Adipocyte (in vitro differentiated cells): ENCODE results near the gene MAJIN.
A peak's percentile ranks its signal among the peaks of the same experiment; 100 is the strongest.
"Not testable (repeated sequence)": the region's sequence is repeated elsewhere in the genome, so short reads cannot be mapped to it uniquely, and the experiment has no call there.

Source experiments
- DNase-seq: peaks from one replicate; pipeline ENCODE4 v3.0.0-alpha.2; 2015; ENCODE audit warnings: low read depth
- H3K27me3 ChIP-seq: replicated peaks from 2 replicates; pipeline ENCODE4 v1.7.0; 2013; ENCODE audit warnings: mild to moderate bottlenecking, low read length, moderate library complexity; ENCODE audit not compliant: control insufficient read depth, insufficient read depth
- H3K36me3 ChIP-seq: 2 replicates; pipeline ENCODE4 v1.7.0; 2013; ENCODE audit warnings: low read length, mild to moderate bottlenecking, moderate library complexity; ENCODE audit not compliant: control insufficient read depth, insufficient read depth, severe bottlenecking
- H3K4me1 ChIP-seq: 2 replicates; pipeline ENCODE4 v1.7.0; 2013; ENCODE audit warnings: mild to moderate bottlenecking, low read length, moderate library complexity; ENCODE audit not compliant: control insufficient read depth, insufficient read depth
- H3K4me3 ChIP-seq: 2 replicates; pipeline ENCODE4 v1.7.0; 2013; ENCODE audit warnings: mild to moderate bottlenecking, low read length, moderate library complexity
- H3K9ac ChIP-seq: 2 replicates; pipeline ENCODE4 v1.7.0; 2013; ENCODE audit warnings: mild to moderate bottlenecking, low read length, moderate library complexity
- H3K9me3 ChIP-seq: 2 replicates; pipeline ENCODE4 v1.7.0; 2013; ENCODE audit warnings: mild to moderate bottlenecking, low read length, moderate library complexity; ENCODE audit not compliant: control insufficient read depth

Gene MAJIN

DNA sequence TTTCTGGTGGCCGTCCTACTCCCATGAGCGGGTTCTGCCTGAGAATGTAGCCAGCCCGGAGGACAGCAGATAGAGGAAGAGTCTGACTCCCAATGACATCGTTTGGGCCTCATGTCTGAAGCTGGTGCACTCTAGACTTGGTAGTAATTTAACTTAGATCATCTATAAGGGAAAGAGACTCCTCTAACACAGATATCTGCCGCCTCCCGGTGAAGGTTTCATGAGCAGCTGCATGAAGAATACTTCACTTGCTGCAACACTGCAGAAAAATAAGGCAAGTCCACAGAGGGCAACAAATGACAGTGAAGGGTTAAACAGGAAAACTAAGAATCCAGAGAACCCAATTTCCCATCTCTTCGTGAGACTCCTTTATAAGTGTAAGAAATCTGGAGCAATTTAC lies 36.1 kb upstream of the MAJIN start:
- no peak for DNase-seq
- Histone ChIP-seq H3K36me3 (no peaks in the 10 kb centered on the region), H3K9ac (no peak overlapping the region), H3K27me3 (no peaks in the 10 kb centered on the region), H3K4me1 (peaks cover 1% of the 10 kb centered on the region), H3K4me3 (no peak overlapping the region), H3K9me3 (no peaks in the 10 kb centered on the region)

DNA sequence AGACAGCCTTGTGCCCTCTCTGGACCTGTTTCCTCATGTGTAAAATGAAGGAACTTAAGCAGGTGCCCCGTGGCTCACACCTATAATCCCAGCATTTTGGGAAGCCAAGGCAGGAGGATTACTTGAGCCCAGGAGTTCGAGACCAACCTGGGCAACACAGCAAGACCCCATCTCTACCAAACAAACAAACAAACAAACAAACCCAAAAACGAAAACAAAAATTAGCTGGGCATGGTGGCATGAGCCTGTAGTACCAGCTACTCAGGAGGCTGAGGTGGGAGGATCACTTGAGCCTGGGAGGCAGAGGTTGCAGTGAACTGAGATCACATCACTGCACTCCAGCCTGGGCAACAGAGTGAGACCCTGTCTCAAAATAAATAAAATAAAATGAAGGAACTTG lies 32.1 kb upstream of the MAJIN start:
- H3K9ac ChIP-seq, H3K36me3 ChIP-seq, H3K27me3 ChIP-seq, H3K9me3 ChIP-seq, H3K4me1 ChIP-seq, DNase-seq, H3K4me3 ChIP-seq: not testable (repeated sequence)

DNA sequence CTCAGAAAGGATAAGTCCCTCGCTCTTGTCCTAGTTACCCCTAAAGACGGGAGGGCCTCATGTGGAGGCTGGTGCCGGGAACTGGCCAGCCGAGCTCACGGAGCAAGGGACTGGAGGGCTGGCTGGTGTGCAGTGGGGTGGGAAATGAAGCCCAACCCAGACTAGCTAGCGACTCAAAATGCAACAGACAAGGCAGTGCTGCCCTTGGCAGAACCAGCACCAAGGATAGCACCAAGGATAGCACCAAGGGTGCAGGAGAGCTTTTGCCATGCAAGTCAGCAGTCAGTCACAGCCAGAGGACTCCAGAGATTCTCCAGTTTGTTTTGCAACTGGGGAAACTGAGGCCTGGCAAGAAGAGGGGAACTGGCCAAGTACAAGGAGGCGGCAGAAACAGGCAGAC lies 31.4 kb upstream of the MAJIN start:
- Histone ChIP-seq H3K9ac (no peak overlapping the region), H3K4me1 (no peaks in the 10 kb centered on the region), H3K9me3 (no peaks in the 10 kb centered on the region), H3K4me3 (no peak overlapping the region), H3K27me3 (no peaks in the 10 kb centered on the region), H3K36me3 (no peaks in the 10 kb centered on the region)
- peak; percentile 48 for DNase-seq

DNA sequence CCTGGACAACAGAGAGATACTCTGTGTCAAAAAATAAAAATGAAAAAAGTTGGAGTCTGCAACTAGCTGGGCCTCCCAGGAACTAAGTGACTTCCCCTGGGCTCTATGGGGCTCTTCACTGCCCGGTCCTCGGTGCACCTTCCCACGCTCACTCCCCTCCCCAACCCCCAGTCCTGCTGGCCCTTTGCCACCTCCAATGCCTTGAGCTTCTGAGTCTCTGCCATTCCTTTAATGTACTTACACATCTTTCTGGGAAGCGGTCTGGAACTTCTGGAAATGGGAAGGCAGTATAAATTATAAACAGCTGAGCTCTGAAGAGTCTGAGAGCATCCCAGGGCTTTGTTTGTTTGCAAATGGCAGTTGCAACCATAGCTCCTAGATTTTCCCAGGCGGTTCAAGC lies 30.8 kb upstream of the MAJIN start:
- no peak overlapping the region for H3K9ac ChIP-seq
- no peaks in the 10 kb centered on the region for H3K36me3 ChIP-seq
- H3K4me1 ChIP-seq: no peaks in the 10 kb centered on the region
- H3K4me3 ChIP-seq: no peak overlapping the region
- no peaks in the 10 kb centered on the region for H3K27me3 ChIP-seq
- no peaks in the 10 kb centered on the region for H3K9me3 ChIP-seq
- DNase-seq: no peak

DNA sequence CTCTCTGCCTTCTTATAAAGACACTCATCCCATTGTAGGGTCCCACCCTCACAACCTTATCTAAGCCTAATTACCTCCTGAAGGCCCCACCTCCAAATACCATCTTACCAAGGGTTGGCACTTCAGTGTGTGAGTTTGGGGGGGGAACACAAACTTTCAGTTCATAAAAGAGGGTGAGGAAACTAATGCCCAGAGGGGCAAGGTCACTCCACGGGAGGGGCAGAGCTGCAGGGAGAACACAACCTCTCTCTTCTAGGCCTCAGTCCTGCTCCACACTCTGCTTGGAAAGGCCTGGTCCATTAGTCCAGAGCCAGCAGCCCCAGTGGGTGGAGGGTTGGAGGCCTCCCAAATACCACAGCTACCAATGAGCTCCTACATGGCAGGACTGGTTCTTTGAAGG lies 27.6 kb upstream of the MAJIN start:
- no peaks in the 10 kb centered on the region for H3K9me3 ChIP-seq
- DNase-seq: no peak
- no peaks in the 10 kb centered on the region for H3K36me3 ChIP-seq
- no peak overlapping the region for H3K9ac ChIP-seq
- no peaks in the 10 kb centered on the region for H3K27me3 ChIP-seq
- no peak overlapping the region for H3K4me3 ChIP-seq
- H3K4me1 ChIP-seq: peaks cover 8% of the 10 kb centered on the region

DNA sequence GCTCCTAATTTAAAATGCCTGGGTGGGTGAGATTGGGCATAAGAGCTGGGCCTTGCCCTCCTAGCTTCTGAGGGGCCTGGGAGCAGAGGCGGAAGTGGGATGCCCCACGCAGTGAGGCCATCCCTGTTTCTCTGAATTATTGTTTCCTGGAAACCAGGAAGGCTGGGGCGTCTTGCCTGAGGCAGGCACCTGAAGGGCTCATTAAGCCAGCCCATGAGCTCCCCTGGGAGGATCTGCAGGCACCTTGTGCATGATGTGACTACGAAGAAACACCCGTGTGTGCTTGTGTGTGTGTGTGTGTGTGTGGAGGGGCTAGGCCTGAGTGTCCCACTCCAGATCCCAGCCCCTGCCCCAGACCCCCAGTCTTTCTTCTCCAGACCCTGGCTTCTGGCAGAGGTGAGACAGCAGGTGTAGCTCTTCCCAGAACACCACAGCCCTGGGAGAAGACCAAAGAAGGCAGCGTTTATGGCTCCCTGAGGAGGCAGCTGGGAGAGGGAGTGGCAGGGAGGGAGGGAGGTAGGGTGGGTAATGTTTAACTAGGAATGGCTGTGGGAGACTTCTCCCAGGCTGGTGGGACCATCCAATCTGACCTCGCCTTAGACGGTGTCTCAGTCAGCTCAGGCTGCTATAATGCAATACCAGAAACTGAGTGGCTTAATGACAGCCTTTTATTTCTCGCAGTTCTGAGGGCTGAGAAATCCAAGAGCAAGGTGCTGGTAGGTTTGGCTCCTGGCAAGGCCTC lies 27.0 kb upstream of the MAJIN start:
- Histone ChIP-seq H3K27me3 (no peaks in the 10 kb centered on the region), H3K4me1 (peaks cover 8% of the 10 kb centered on the region), H3K9ac (no peak overlapping the region), H3K9me3 (no peaks in the 10 kb centered on the region), H3K4me3 (no peak overlapping the region), H3K36me3 (no peaks in the 10 kb centered on the region)
- no peak for DNase-seq

DNA sequence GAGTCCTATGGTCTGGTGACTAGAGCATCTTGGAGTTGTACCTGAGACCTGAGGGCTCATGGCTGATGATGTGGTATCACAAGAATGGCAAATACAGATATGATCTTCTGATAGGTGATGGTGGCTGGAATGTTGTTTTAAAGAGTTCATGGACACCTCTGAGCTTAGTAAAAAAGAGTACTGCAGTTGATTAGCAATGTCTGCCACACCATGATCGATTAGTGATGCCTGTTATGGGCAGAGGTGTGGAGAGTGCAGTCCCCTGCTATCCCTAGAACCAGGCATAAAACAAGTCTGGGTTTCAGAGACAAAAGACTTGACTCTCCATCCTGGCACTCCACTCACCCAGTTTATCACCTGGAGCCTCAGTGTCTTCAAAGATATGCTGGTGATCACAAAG lies 26.2 kb upstream of the MAJIN start:
- Histone ChIP-seq H3K27me3 (no peaks in the 10 kb centered on the region), H3K4me1 (peaks cover 8% of the 10 kb centered on the region), H3K9ac (no peak overlapping the region), H3K36me3 (no peaks in the 10 kb centered on the region), H3K9me3 (no peaks in the 10 kb centered on the region), H3K4me3 (no peak overlapping the region)
- no peak for DNase-seq

DNA sequence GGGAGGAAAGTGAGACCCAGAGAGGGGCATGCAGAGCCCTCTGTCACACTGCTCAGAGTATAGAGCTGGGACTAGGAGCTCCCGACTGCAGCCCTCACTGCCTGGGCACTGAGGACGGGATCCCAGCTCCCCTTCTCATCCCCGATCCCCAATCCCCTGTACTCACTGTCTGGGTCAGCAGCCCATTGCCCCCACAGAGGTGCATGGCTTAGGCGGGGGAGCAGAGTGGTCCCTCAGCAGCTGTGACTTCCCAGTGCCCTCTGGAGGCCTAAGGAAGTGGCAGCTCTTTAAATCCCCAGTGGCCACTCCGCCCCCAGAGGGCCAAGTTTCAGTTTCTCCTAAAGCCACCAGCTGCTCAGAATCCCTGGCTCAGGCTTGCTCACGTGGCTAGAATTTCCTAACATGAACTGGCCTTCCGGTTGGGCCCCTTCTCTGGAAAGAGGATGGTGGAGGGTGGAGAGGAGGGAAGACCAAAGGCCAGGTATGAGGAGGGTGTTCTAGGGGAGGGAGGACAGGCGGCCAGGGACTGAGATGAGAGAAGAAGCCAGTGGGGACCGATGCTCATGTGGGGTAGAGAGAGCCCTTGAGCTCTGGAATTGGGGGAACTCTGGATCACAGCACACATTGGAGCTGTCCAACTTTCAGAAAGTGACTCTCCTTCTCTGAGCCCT lies 24.9 kb upstream of the MAJIN start, which contains the start of gene BATF2:
BATF2 (minus strand) TSS at position 262 of the 671 bp plus-strand sequence; CDS start at position 205, 57 bp downstream.
- Histone ChIP-seq H3K27me3 (no peaks in the 10 kb centered on the region), H3K4me1 (peaks cover 8% of the 10 kb centered on the region), H3K9ac (no peak within 1 kb of the TSS), H3K36me3 (no peaks in the 10 kb centered on the region), H3K4me3 (no peak within 1 kb of the TSS), H3K9me3 (no peaks in the 10 kb centered on the region)
- peak; percentile 70 for DNase-seq

DNA sequence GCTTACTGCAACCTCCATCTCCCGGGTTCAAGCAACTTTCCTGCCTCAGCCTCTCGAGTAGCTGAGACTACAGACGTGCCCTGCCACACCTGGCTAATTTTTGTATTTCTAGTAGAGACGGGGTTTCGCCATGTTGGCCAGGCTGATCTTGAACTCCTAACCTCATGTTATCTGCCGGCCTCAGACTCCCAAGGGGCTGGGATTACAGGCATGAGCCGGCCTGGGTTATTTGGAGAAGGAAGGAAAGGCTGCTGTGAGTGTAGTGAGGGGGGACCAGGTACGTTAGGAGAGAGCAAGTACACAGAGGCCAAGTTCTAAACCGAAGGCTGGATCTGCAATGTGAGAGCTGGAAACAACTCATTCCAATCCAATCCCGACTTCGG lies 24.4 kb upstream of the MAJIN start:
- Histone ChIP-seq H3K4me1 (peaks cover 8% of the 10 kb centered on the region), H3K27me3 (no peaks in the 10 kb centered on the region), H3K4me3 (no peak overlapping the region), H3K9me3 (no peaks in the 10 kb centered on the region), H3K9ac (no peak overlapping the region), H3K36me3 (no peaks in the 10 kb centered on the region)
- DNase-seq: no peak

DNA sequence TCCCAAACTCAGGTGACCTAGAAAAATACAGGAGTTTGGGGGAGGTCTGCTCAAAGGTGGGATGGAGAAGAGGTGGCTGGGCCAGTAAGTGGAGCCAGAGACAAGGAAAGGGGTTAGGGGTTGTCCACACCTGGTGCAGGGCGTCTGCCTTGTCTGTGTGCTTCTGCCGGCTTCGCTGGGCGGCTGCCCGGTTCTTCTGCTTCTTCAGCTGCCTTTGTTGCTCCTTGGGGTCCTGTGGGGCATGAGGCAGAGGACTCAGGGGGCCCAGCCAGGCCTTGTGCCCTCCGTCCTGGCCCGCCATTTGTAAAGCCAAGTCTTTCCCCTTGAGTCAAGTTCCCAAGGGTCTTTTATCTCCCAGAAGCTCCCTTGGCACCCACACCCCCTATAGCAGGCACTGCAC lies 22.4 kb upstream of the MAJIN start:
- no peak for DNase-seq
- H3K9me3 ChIP-seq: no peaks in the 10 kb centered on the region
- H3K27me3 ChIP-seq: no peaks in the 10 kb centered on the region
- no peaks in the 10 kb centered on the region for H3K36me3 ChIP-seq
- no peak overlapping the region for H3K4me3 ChIP-seq
- H3K4me1 ChIP-seq: peaks cover 13% of the 10 kb centered on the region
- no peak overlapping the region for H3K9ac ChIP-seq

DNA sequence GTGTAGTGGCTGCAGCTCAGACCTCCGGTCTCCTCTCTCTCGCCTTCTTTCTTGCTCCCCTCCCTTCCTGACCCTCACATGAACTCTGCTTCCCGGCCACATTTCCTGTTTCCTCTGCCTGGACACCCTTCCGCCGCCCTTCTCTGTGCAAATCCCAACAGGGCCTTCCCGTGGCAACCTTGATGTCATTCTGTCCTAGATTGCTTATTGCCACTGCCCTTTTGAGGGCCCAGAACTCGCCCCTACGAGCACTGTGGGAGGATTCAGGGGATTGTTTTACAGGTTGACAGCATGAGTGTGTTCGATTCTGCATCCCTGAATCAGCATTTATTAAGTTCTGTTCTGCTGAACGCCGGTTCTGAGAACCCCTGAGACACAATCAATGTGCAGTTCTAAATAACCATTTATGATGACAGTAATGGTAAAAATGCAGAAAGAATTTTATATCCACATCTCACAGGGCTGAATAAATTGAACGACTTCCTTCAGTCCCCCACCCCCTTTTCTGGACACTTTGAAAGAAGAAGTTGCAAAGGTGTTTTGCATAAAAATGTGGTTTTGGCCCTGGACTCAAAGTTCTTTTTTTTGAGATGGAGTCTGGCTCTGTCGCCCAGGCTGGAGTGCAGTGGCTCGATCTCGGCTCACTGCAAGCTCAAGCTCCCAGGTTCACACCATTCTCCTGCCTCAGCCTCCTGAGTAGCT lies 18.5 kb upstream of the MAJIN start:
- H3K4me1 ChIP-seq: peaks cover 6% of the 10 kb centered on the region
- no peaks in the 10 kb centered on the region for H3K27me3 ChIP-seq
- no peak overlapping the region for H3K4me3 ChIP-seq
- no peak overlapping the region for H3K9ac ChIP-seq
- no peaks in the 10 kb centered on the region for H3K9me3 ChIP-seq
- DNase-seq: no peak
- H3K36me3 ChIP-seq: no peaks in the 10 kb centered on the region
